Measurements from ENCODE around the gene PGAM1.

Gene PGAM1

GRCh38 chr10:97428572-97428981, 2.6 kb downstream of the PGAM1 start:
- Histone ChIP-seq H3K27me3 (ENCODE audit: insufficient read depth, poor library complexity, severe bottlenecking) (no peaks in the 10 kb centered on the region), H3K4me3 (replicated peaks; ENCODE audit: insufficient read depth, low read length) (peak overlapping the region; percentile 89), H3K27ac (replicated peaks) (peak overlapping the region; percentile 93)
- 0 out of 2 replicates have a peak, but pooled peaks have one; percentile 11 for TF ChIP-seq POLR2AphosphoS5 (IDR thresholded peaks at IDR 0.05; ENCODE audit: low read depth)
- TF ChIP-seq, protein P1, sequence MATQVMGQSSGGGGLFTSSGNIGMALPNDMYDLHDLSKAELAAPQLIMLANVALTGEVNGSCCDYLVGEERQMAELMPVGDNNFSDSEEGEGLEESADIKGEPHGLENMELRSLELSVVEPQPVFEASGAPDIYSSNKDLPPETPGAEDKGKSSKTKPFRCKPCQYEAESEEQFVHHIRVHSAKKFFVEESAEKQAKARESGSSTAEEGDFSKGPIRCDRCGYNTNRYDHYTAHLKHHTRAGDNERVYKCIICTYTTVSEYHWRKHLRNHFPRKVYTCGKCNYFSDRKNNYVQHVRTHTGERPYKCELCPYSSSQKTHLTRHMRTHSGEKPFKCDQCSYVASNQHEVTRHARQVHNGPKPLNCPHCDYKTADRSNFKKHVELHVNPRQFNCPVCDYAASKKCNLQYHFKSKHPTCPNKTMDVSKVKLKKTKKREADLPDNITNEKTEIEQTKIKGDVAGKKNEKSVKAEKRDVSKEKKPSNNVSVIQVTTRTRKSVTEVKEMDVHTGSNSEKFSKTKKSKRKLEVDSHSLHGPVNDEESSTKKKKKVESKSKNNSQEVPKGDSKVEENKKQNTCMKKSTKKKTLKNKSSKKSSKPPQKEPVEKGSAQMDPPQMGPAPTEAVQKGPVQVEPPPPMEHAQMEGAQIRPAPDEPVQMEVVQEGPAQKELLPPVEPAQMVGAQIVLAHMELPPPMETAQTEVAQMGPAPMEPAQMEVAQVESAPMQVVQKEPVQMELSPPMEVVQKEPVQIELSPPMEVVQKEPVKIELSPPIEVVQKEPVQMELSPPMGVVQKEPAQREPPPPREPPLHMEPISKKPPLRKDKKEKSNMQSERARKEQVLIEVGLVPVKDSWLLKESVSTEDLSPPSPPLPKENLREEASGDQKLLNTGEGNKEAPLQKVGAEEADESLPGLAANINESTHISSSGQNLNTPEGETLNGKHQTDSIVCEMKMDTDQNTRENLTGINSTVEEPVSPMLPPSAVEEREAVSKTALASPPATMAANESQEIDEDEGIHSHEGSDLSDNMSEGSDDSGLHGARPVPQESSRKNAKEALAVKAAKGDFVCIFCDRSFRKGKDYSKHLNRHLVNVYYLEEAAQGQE (IDR thresholded peaks at IDR 0.05; ENCODE audit: insufficient replicate concordance, low read depth), result no peak
- DNase-seq (ENCODE audit: low read depth in 1 of 2, low spot score in 1 of 2), result peak in 1 of 2 experiments; percentile 68

DNA sequence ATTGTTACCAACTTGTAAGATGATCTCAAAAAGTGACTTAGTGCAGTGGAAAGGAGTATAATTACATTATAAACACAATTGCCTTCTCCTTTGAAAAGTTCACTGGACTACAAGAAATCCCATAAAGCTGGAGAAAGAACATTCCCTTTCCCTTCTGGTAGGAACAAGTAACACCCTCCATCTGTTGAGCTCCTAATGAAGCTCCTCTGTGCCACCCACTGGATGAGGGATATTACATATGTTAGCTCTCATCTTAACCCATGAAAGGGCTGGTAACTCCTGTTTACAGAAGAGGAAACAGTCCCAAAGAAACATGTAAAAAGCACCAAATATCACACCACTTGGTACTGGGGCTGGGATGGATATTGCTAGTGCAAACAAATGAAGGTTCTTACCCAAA, 8.1 kb downstream of the PGAM1 start:
- no peak for DNase-seq (ENCODE audit: low read depth in 1 of 2, low spot score in 1 of 2)
- Histone ChIP-seq H3K27ac (replicated peaks) (no peak overlapping the region), H3K27me3 (ENCODE audit: insufficient read depth, poor library complexity, severe bottlenecking) (no peaks in the 10 kb centered on the region), H3K4me3 (replicated peaks; ENCODE audit: insufficient read depth, low read length) (no peak overlapping the region)
- TF ChIP-seq POLR2AphosphoS5 (IDR thresholded peaks at IDR 0.05; ENCODE audit: low read depth), result no peak; the same call in 1 of the 2 replicates
- no peak for TF ChIP-seq CTCF (IDR thresholded peaks at IDR 0.05; ENCODE audit: insufficient read depth, low read length)
- no peak for TF ChIP-seq GABPA (IDR thresholded peaks at IDR 0.05; ENCODE audit: low read depth)
- TF ChIP-seq, protein P1 (IDR thresholded peaks at IDR 0.05; ENCODE audit: insufficient replicate concordance, low read depth), result no peak
- TF ChIP-seq SPI1 (IDR thresholded peaks at IDR 0.05; ENCODE audit: borderline replicate concordance, low read depth), result no peak

DNA sequence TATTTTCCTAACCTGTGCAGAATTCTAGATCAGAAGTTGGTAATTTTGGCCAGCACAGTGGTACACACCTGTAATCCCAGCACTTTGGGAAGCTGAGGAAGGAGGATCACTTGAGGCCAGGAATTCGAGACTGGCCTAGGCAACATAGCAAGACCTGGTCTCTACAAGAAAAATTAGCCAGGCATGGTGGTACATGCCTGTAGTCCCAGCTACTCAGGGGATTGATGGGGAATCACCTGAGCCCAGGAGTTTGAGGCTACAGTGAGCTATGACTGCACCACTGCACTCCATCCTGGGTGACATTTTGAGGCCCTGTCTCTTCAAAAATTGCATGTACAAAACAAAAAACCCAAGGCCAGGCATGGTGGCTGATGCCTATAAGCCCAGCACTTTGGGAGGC, 8.6 kb downstream of the PGAM1 start:
- TF ChIP-seq CTCF (IDR thresholded peaks at IDR 0.05; ENCODE audit: insufficient read depth, low read length) (no peak), SPI1 (IDR thresholded peaks at IDR 0.05; ENCODE audit: borderline replicate concordance, low read depth) (no peak), GABPA (IDR thresholded peaks at IDR 0.05; ENCODE audit: low read depth) (no peak), POLR2AphosphoS5 (IDR thresholded peaks at IDR 0.05; ENCODE audit: low read depth) (no peak; the same call in 1 of the 2 replicates)
- DNase-seq (ENCODE audit: low read depth in 1 of 2, low spot score in 1 of 2), result no peak
- Histone ChIP-seq H3K27me3 (ENCODE audit: insufficient read depth, poor library complexity, severe bottlenecking) (no peaks in the 10 kb centered on the region), H3K4me3 (replicated peaks; ENCODE audit: insufficient read depth, low read length) (no peak overlapping the region), H3K27ac (replicated peaks) (no peak overlapping the region)

DNA sequence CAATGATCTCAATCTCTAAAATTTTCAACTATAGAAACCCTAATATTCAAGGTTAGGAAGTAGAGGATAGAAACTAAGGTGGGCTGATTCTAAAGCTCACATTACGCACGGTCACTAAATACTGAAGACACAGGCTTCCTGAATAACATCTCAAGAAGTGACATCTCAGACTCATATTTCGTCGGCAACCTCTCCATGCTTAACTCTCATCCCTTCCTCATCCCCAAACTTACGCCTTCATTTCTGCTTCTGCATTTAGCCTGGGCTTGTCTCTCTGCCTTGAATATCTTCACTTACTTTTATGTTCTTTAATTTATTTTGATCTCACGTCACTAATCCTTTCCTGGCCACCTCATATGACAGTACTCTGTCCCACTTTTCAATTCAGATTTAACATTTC, 9.2 kb downstream of the PGAM1 start:
- Histone ChIP-seq H3K4me3 (replicated peaks; ENCODE audit: insufficient read depth, low read length) (no peak overlapping the region), H3K27me3 (ENCODE audit: insufficient read depth, poor library complexity, severe bottlenecking) (no peaks in the 10 kb centered on the region), H3K27ac (replicated peaks) (no peak overlapping the region)
- TF ChIP-seq POLR2AphosphoS5 (IDR thresholded peaks at IDR 0.05; ENCODE audit: low read depth) (no peak), SPI1 (IDR thresholded peaks at IDR 0.05; ENCODE audit: borderline replicate concordance, low read depth) (no peak), GABPA (IDR thresholded peaks at IDR 0.05; ENCODE audit: low read depth) (no peak), CTCF (IDR thresholded peaks at IDR 0.05; ENCODE audit: insufficient read depth, low read length) (no peak)
- TF ChIP-seq, protein P1 (IDR thresholded peaks at IDR 0.05; ENCODE audit: insufficient replicate concordance, low read depth), result no peak
- no peak for DNase-seq (ENCODE audit: low read depth in 1 of 2, low spot score in 1 of 2)
